Fibroblast of skin of right quadriceps (primary cell): ENCODE measurements around the gene SLC4A2.
"Not testable (repeated sequence)": the region's sequence is repeated elsewhere in the genome, so short reads cannot be mapped to it uniquely, and the experiment has no call there.

Experiments
- DNase-seq: peaks from one replicate; pipeline ENCODE4 v3.0.0-alpha.2; 2013

SLC4A2 gene

DNA sequence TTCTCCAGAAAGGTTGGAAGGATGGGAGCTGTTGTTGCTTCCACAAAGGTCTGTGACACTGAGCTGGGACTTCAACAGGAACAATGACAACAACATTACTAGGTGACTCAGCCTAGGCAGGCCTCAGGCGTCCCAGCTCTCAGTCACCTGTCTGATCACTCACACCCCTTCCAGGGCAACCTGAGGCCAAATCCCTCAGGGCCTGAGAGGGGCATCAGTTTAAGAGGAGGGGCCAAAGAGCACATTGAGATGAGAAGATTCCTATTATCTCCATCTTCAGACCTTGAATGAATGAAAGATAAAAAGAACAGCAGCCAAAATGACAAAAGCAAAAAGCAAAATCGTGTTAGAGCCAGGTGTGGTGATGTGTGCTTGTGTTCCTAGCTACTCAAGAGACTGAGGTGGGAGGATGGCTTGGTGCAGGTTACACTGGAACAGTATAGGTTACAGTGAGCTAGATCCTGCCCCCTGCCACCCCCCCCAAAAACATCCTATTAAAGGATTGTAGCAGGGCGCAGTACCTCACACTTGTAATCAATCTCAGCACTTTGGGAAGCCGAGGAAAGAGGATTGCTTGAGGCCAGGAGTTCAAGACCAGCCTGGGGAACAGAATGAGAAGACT, 34.8 kb upstream of the SLC4A2 start, which contains the start of gene ATG9B:
ATG9B (minus strand) TSS at position 60 of the 622 bp plus-strand sequence. CDS start 71 bp downstream, outside the sequence.
- DNase-seq, result no peak

DNA sequence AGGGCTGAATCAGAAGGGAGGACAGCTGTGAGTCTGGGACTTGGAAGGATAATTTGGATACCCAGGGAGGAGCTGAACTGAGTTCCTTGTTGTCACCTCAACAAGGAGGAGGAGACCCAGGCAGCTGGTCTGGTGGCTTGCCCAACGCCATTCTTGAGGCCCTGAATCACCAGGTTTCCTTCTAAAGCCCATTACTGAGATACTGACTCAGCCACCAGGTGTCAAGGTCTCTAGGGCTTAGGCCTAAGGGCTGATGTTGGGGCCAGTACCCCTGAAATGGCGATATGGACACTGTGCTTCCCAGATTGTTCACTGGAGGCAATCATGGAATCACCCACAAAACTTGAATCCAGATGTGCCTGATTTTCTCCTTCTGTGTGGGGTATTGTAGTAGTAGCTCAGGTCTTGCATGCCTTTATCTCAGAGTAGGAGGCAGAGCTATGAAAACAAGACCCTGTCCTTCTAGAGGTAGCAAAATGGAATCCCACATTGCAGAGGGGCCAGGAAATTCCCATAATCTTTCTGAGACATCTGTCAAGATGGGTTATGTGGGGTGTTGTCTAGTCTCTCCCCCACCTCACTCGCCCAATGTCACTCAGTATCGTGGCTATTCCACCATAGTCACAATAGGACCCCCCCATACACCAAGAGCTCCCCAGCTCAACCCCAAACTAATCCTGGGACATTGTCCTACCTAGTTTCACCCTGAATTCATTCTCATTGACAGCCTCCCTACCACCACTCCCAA, 33.3 kb upstream of the SLC4A2 start:
- no peak for DNase-seq

DNA sequence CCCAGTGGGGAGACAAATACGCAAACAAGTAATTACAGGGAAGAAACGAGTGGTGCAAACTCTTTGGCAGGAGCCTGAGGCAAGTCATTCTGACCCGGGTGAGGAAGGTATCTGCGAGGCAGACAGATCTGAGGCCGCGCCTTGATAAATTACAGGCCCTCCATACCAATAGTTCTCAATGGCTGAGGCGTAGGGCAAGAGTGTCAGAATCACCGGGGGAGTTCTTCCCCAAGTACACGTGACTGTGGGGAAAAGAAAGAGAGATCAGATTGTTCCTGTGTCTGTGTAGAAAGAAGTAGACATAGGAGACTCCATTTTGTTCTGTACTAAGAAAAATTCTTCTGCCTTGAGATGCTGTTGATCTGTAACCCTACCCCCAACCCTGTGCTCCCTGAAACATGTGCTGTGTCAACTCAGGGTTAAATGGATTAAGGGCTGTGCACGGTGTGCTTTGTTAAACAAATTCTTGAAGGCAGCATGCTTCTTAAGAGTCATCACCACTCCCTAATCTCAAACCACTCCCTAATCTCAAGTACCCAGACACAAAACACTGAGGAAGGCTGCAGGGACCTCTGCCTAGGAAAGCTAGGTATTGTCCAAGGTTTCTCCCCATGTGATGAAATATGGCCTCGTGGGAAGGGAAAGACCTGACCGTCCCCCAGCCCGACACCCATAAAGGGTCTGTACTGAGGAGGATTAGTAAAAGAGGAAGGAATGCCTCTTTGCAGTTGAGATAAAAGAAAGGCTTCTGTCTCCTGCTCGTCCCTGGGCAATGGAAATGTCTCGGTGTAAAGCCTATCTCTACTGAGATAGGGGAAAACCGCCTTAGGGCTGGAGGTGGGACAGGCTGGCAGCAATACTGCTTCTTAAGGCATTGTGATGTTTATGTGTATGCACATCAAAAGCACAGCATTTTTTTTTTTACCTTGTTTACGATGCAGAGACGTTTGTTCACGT, 32.3 kb upstream of the SLC4A2 start:
- DNase-seq, result not testable (repeated sequence)

DNA sequence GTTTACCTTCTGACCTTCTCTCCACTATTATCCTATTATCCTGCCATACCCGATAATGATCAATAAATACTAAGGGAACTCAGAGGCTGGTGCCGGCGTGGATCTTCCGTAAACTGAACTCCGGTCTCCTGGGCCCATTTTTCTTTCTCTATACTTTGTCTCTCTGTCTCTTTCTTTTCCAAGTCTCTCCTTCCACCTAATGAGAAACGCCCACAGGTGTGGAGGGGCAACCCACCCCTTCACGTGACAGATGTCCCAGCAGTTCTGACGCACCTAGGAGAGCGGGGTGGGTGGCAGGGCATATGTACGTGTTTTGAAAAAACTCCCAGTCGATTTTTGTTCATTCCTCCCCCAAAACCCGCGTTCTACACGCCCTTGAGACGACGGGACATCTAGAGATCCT, 31.7 kb upstream of the SLC4A2 start:
- not testable (repeated sequence) for DNase-seq

DNA sequence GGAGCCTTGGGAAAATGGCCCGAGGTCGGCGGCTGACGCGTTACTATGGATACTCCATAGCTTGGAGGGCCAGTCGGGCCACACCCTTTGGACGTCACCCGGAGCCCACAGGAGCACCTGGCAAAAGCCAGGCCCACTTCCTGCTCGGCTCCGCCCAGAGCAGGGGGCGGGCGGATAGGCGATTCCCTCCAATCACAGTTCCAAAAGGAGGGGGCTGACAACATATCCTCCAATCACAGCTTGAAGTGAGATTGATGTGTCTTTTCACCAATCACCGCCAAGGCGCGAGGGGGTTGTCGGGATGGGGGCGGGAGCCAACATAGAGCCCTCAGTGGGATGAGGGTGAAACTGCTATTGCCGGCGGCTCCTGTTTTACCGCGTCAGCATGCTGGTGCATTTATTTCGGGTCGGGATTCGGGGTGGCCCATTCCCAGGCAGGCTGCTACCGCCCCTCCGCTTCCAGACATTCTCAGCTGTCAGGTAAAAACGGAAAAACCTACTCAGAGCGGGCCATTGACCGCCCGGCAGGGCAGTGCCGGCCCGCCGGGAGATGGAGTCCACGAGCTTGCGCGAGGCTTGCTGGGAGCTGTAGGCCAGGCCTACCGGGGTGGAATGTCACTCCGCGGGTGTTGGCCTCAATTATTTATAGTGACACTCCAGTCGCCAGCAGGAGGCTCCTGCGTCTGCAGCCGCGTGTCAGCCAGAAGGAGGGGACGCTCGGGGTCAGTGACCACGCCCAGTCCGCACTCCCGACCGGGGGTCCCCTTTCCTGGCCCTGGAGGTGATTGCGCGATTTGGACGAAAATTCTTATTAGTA, 31.1 kb upstream of the SLC4A2 start, which contains the start of gene ABCB8:
ABCB8 (plus strand) TSS at position 320 of the 817 bp plus-strand sequence; CDS start at position 386, 66 bp downstream.
- DNase-seq, result peak; percentile 99

DNA sequence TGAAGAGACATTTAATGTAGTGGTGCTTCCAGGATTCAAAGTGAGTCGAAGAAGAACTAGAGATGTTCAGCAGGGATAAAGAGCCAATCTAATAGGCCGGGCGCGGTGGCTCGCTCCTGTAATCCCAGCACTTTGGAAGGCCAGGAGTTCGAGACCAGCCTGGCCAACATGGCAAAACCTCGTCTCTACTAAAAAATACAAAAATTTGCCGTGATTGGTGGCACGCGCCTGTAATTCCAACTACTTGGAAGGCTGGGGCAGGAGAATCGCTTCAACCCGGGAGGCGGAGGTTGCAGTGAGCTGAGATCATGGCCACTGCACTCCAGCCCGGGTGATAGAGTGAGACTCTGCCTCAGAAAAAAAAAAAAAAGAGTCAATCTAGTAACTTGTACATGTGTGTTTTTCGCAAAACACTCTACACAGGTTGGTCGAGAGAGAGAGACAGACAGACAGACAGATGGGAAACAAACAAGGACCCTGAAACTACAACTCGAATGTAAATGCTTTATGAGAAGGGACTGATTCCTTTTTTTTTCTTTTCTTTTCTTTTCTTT, 30.4 kb upstream of the SLC4A2 start:
- no peak for DNase-seq

DNA sequence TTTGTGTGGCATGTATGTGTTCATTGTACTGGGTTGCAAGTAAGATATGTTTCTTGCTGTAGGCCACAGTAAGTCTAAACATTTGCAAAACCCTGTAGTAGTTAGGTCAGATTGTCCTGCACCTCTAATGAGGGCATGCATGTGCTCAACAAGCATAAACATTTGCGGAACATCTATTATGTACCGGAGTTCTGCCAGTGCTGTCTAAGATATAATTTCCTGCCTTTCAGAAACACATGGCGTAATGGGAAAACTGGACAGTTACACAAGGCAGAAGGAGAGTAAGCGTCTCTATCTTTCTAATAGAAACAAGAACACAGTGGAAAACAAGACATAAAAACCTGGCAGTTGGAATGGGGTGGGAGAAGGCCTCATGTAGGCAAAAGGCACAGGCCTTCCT, 28.4 kb upstream of the SLC4A2 start:
- DNase-seq, result no peak

DNA sequence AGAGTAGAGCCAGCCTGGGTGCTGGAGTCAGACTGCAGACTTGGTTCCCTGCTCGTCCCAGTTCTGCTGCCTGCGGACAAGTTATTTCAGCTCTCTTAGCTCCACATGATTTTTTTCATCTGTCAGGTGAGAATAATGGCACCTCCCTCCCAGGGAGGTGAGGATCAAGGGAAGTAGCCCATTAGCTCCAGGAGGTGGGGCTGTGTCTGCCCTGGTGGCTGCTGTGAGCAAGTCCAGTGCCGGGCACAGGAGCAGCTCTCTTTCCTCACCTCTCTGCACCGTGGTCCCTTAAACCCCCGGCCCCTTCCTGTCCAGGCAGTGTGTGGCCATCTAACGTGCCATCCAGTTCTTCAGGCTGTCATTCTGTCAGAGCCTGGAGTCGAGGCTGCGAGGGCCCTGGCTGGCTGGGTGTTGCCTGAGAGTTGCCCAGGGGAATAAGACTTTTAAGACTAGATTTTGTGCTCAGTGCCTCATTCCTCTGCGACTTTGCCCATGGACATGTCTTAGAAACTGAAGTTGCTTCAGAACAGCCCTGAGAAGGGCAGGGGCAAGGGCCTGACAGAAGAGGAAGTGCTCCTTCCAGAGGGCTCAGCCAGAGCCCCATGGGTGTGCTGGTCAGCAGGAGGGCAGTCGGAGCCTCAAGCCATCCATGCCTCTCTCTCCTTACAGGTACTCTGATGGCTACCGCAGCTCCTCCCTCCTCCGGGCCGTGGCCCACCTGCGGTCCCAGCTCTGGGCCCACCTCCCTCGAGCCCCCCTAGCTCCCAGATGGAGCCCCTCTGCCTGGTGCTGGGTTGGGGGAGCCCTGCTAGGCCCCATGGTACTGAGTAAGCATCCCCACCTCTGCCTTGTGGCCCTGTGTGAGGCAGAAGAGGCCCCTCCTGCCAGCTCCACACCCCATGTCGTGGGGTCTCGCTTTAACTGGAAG, 26.2 kb upstream of the SLC4A2 start:
- no peak for DNase-seq

DNA sequence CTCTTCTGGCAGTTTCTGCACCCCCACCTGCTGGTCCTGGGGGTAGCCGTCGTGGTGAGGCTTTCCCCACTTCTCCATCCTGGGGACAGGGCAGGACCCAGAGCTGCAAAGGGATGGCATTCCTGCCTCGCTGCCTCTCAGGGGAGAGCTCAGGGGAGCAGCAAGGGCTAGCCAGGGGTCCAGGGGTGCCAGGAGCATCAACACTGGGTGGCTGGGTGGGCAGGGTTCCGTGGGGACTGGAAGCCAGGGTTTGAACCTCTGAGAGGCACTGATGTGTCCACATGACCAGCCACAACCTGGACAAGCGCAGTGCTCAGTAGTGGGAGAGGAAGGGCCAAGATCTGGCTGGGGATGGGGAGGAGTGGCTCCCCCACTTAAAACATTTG, 25.5 kb upstream of the SLC4A2 start:
- DNase-seq, result no peak

DNA sequence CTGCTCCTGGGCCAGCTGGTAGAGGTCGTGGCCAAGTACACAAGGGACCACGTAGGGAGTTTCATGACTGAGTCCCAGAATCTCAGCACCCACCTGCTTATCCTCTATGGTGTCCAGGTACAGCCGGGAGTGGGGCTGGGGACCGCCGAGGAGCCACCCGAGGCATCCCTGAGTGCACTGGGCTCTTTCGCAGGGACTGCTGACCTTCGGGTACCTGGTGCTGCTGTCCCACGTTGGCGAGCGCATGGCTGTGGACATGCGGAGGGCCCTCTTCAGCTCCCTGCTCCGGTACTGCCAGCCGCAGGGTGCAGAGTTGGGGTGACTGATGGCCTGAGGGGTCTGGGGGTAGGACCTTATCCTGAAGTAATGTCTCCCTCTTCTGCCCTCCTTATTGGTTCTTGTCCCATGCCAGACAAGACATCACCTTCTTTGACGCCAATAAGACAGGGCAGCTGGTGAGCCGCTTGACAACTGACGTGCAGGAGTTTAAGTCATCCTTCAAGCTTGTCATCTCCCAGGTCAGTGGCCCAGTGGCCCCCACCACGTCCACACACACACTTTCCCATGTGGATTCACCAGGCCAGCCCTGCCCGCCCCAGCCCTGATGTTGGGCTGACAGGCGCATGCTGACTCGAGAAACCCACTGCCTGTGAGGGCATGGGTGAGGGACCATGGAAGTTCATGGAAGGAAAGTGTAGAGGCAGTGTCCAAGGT, 24.9 kb upstream of the SLC4A2 start:
- DNase-seq, result no peak

DNA sequence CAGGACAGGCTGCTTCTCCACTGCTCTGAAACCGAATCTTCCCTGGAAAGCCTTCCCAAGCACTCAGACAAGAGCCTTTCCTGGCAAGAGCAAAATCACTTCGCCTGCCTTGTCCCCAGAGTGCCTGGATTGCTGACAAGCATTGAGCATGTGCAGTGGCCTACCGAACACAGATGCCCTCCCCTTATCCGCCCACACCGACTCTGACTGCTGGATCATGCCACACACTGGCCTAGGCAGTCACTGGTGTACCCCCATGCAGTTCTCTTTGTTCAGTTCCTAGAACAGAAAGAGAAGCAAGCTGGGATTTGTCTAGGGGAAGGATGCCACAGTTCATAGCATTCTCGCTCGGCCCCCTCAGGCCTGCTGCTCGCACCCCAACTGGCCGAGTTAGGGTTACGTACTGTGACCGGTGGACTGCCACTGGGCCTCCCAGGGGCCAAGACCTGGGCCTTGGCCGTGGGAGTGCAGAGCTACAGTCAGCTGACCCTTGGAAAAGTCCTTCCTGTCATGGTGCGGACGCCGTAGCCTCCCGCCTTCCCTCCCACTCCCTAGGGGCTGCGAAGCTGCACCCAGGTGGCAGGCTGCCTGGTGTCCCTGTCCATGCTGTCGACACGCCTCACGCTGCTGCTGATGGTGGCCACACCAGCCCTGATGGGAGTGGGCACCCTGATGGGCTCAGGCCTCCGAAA, 24.2 kb upstream of the SLC4A2 start:
- no peak for DNase-seq

DNA sequence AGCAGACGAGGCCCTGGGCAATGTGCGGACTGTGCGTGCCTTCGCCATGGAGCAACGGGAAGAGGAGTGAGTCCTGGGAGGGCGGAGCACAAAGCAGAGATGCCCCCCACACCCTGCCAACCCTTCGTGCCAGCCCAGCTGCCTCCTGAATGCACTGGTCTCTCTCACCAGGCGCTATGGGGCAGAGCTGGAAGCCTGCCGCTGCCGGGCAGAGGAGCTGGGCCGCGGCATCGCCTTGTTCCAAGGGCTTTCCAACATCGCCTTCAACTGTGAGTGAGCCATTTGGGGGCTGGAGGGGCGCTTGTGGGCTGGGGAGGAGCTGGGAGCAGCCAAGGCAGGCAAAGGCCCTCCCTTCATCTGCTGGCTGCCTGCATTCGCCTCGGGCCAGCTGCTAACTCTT, 23.5 kb upstream of the SLC4A2 start:
- no peak for DNase-seq

DNA sequence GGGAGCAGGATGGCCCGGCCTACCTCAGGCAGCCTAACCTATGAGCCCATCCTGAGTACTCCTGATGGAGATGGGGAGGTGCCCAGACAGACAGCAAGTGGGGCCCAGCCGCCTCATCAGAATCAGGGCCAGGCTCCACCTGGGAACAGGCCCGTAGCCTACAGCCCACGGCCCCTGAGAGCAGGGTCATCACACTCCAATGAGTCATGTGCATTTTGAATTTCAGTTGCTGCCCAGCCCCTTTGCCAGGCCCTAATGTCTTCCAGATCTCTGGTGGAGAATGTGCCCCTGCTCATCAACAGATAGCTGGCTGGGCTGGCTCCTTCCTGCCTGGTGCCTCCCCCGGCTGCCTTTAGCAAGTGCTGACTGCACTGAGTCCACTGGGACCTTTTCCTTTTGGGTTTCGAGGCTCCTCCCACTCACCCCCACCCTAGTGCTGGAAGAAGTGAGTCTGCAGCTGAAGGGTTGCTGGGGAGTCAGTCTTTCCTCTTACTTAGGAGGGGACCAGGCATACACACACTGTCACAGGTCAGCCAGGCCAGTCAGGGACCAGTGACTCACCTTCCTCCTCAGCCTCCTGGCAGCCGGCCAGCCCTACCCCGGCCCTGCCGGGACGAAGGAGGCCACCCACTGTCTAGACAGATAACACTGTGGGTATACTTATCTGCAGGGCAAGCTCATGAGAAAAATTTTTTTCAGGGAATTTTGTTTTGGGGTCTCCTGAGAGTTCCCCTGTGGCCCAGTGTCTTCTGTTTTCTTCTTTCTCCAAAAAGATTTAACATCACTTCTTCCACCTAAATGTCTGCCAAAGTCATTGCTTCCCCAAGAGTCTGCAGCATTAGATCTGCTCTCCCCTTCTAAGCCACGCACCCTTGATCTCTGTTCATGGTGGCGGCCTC, 20.2 kb upstream of the SLC4A2 start:
- DNase-seq, result peak; percentile 90

DNA sequence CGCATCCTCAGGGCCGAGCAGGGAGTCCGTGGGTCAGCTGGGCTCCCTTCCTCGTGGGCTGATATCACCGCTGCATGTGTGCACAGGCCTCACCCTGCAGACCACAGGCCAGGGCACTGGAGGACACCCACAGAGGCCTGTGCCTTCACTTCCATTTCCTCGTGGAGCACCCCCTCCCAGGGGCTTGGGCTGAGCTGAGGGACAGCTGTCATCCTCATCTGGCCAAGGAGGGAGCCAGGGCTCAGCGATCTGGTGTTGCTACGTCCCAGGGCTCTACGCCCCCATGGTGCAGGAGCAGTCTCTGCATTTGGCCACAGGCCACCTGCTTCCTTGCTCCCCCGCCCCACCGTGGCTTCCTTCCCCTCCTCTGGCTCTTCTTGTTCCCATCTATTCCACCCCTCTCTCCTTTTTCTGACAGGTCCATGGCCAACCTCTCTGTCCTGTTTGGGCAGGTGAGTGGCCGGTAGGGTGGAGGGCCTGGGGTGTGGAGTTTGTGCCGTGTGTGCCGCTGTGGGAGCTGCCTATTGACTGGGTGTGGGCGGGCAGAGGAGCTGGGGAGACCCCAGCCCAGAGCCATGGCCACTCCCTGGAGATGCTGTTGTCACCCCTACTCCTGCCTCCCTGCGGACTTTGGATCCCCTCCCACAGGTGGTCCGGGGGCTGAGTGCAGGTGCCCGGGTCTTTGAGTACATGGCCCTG, 19.4 kb upstream of the SLC4A2 start:
- DNase-seq, result no peak

DNA sequence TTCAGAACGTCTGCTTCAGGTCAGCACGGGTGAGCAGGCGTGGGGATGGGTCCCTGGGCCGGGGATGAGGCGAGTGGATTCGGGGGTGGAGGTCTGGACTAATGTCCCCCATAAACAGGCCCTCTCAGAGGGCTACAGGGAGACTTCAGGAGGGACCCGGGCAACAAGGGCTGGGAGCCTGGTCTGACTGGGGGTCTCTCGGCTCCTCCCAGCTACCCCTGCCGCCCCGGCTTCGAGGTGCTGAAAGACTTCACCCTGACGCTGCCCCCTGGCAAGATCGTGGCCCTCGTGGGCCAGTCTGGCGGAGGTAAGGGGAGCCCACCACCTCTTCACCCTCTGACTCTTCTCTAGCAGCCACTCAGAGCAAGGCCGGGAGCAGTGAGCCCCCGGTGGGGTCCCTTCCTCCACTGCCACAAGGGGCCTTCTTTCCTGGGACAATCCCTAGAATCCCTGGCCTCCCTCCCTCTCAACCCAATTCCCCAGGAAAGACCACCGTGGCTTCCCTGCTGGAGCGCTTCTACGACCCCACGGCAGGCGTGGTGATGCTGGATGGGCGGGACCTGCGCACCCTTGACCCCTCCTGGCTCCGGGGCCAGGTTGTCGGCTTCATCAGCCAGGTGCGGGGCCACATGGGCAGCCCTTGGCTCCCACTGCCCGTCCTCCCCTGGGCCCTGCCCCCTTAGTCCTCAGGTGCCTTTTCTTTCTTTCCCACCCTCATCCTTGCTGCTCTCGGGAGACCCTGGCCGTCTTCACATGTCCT, 18.6 kb upstream of the SLC4A2 start:
- no peak for DNase-seq

DNA sequence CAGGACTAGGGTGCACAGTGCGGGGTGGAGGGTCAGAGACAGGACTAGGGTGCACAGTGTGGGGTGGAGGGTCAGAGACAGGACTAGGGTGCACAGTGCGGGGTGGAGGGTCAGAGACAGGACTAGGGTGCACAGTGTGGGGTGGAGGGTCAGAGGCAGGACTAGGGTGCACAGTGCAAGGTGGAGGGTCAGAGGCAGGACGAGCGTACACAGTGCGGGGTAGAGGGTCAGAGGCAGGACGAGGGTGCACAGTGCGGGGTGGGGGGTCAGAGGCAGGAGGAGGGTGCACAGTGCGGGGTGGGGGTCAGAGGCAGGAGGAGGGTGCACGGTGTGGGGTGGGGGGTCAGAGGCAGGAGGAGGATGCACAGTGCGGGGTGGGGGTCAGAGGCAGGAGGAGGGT, 15.9 kb upstream of the SLC4A2 start:
- DNase-seq, result not testable (repeated sequence)

DNA sequence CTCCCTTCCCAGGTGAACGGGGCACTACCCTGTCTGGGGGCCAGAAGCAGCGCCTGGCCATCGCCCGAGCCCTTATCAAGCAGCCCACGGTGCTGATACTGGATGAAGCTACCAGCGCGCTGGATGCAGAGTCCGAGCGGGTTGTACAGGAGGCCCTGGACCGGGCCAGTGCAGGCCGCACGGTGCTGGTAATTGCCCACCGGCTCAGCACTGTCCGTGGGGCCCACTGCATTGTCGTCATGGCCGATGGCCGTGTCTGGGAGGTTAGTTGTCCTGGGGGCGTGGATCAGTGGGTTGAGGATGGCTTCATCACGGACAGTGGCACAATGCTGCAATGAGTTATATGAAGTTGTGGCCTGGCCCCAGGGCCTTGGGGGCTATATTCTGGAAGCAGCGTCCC, 15.4 kb upstream of the SLC4A2 start:
- DNase-seq, result no peak
